GM21576 (cell line): ENCODE results near the gene KLRG1.

Experiments used
- ATAC-seq: cut with Tn5 transposase; IDR thresholded peaks from one replicate; pipeline ENCODE4 v1.9.1; 2021; ENCODE audit warnings: mild to moderate bottlenecking, moderate library complexity; ENCODE audit not compliant: unreplicated experiment

Gene KLRG1

DNA sequence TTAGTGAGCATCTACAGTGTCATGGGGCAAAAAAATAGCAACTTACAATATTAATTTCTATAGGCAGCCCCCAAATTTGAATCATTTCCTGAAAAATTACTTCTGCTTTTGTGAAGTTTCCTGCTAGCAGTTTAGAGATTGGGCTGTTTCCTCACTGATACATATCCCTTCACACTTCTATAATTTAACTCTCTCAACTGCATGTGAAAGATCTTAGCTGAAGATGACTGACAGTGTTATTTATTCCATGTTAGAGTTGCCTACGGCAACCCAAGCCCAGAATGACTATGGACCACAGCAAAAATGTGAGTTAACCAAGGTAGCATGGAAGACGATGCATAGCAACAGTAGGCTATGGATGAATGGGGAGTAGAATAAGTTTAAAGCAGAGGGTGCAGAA, at the start of gene KLRG1:
KLRG1 (plus strand) TSS at position 134 of the 400 bp plus-strand sequence; CDS start at position 224, 90 bp downstream.
- ATAC-seq: no peak

DNA sequence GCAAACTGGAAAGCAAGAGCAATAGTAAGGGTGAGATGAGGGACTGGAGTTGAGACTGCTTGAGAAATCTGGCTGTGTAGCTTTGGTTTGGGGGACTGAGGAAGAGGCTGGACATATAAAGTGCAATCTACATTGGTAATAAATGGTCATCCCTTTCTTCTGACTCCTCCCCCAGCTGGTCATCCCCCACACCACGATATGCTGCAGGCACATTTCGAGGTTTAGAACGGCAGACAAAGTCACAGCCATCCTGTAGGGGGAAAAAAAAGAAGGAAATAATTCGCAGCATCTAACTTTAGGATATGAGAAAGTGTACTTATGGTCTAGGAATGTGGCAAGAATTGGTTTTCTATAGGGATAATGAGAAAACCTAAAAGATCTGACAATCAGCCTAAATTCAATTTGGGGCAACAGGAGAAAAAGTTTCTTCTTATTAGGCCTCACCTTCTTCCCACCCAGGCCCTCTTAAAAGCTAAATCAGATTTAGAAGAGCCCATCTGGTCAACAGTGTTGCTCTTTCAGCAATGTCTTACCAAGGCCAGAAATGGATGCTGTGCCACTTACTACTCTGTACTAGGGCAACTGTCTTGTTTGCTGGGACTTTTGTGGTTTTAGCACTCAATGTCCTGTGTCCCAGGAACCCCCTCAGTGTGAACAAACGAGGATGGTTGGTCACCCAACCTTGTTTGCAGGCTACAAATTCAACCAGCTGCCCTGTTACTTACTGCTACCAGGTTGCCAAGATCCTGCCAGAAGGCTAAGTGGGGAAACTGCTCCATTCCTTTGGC, 47.5 kb upstream of the KLRG1 start:
- ATAC-seq: no peak

DNA sequence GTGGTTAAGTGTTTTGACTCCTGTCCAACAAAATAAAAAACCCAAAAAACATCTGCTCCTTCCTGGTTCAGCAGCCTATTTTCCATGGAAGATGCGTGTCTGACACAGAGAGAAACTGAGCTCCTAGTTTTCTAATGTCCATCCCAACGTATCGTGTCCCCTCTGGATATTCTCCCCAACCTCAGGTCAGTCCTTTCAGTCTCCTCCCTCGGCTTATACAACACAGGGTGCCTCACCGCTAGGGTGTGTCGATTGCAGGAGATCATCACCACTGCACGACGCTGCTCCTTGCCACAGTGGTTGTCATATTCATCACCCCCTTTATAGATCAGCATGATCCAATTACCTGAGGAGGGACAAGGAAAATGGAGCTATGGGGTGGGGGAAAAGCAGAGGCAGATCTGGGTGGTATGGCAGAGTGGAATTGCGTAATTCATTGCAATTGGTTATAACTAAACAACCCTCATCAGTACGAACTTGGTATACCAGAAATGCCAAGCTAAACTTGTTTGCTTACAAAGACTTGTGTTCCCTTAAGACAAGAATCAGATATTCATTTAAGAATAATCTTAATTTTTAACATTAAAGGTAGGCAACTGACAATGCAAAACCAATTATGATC, 45.7 kb upstream of the KLRG1 start:
- ATAC-seq: no peak

DNA sequence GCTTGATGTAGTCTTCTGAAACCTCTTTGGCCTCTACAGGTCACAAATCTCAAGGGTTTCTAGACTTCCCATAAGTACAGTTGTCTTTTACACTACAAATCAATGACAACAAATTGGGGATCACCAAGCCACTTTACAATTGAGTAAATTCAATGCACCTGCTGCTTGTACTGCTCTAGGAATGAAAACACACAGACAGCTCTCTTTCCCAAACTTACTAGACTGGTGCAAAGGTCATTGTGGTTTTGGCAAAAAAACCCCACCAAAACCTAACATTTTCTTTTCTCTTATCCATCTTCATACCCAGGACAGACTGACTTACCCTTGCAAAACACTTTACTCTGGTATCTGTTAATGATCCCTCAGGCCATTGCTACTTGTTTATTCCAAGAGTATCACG, 42.6 kb upstream of the KLRG1 start:
- ATAC-seq: no peak

DNA sequence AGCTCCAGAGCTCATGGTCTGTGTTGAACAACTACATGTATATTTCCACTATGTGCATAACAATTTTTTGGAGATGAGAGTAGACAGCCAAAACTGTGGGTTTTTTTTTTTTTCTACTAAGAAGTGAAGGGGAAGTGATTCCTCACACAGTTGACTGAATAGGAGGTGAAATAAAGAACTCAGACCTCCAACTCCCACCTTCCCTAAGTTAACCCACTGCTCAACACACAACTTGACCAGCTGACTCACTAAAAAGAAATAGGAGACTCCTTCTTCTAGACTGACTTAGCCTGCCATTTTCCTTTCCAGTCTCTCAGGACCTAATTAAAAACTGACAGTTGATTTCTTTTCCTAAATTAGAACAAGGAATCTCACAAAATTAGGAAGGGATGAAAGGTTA, 41.6 kb upstream of the KLRG1 start:
- no peak for ATAC-seq

DNA sequence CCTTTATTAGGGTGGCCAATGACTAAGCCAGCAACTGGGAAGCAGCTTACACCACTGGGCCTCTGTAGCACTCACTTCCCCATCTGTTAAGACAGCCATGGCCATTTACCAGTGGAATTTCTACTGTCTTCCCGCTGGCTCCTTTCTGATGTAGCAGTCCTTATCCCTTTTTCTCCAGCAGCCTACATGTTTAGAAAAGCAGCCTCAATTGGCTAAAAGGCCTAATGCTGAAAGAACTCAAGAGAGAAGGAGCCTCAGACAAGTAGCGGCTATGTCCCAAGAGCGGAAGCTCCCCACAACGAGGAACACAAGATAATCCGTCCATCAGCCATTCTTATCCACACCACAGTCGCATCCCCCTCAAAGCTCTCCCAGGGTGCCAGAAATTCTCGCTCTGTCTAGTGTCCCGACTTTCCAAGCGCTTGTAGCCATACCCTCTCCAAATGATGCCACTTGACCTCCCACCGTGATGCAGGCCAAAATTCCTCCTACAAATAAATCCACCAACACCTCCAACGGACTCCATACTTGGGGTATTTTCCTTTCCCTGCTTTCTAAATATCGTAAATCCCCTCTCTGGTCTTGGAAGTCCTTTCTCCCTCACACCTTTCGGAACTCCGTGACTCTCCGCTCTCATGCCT, 40.5 kb upstream of the KLRG1 start:
- ATAC-seq: no peak

DNA sequence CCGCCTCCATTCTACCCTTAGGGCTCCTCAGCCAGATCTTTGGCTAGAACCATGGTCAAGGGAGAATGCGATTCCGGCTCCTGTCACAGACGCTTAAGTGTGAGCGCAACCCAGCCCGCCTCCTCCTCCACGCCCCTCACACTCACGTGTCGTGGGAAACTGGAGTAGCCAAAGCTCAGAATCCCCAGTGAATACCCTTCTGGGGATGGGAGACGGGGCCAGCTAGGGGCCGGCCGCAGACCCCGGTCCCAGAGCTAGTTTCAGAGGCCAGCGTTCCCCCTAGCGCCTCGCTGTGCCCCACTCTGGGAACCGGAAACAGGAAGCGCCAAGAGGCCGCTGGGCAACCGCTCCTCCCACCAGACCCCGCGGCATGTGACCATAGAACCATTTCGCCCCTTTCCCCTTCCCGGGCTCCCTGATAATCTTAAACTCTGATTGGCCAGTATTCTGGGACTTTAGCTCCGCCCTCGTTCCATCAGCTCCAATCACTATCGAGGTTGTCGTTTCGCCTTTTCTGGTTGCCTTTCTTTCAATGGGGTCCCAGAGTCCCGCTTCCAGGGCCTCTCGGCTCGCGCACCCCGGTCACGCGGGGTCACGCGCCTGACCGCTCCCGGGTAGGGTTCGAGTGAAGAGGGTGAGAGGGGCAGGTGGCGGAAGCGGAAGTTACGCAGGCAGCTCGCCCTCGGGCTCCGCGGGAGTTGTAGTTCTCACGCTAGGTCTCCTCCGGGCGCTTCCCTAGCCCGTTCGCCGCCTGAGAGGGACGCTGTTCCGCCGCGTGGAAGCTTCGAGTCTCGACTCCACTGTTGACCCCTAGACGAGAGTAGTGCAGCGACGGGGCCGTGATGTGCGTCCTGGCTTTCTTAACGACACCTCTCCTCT, 39.8 kb upstream of the KLRG1 start, which contains the start of gene M6PR:
M6PR (minus strand) TSS at position 304 of the 879 bp plus-strand sequence. CDS start 3,241 bp downstream, outside the sequence.
- peak; percentile 81 for ATAC-seq

DNA sequence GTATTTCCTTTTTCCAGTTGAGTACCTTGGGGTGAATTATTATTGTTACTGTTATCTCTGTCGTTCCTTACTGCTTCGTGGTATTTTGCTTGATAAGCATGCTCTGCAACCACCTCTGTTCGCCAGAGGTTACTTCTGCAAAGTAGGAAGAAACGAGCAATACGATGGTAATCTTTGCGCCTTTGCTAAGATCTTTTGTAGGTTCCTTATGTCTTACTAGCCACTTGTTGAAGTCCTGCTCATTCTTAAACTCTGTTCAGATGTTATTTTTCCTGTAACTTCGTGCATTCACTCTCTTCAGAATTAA, 39.2 kb upstream of the KLRG1 start:
- ATAC-seq: peak; percentile 16

DNA sequence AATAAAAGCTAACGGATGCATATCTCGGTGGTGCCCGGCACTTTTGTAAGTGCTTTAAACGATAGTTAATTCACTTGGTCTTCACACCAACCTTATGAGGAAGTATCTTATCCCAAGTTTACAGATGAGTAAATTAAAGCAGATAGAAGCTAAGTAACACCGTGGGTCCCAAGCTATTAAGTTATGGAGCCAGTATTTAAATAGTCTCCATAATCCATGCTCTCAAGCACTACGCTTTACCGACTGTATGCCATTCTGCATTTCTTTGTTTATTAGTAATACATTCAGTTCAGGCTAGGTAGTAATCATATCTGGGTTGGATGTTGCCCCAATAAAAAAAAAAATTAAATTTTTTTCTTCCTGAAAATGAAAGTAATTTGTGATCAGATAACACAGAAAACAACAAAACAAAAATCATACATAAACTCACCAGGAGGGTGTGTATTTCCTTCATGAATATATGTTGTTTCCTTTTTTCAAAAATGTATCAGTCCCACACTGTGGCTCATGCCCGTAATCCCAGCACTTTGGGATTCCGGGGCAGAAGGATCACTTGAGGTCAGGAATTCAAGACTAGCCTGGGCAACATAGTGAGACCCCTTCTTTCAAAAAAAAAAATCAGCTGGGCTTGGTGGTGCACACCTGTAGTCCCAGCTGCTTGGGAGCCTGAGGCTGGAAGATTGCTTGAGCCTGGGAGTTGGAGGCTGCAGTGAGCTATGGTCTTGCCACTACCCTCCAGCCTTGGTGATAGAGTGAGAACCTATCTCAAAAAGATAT, 38.5 kb upstream of the KLRG1 start:
- no peak for ATAC-seq

DNA sequence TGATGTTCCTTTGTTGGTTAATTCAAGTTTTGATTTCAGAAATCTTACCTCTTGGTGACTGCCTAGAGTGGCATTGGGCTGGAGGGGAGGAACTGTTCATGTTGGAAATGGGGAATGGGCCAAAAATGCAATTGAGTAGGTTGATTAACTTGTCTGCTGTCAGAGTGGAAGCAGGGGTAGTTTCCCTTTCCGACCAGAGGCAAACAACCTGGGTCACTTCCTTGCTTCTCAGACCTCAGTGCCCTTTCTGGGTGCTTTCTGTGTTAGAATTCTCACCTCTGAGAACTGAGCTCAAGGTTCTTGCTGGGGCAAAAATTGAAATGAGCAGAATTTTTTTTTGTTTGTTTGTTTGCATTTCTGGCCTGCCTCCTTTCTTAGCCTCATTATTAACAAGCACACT, 37.6 kb upstream of the KLRG1 start:
- ATAC-seq: no peak

DNA sequence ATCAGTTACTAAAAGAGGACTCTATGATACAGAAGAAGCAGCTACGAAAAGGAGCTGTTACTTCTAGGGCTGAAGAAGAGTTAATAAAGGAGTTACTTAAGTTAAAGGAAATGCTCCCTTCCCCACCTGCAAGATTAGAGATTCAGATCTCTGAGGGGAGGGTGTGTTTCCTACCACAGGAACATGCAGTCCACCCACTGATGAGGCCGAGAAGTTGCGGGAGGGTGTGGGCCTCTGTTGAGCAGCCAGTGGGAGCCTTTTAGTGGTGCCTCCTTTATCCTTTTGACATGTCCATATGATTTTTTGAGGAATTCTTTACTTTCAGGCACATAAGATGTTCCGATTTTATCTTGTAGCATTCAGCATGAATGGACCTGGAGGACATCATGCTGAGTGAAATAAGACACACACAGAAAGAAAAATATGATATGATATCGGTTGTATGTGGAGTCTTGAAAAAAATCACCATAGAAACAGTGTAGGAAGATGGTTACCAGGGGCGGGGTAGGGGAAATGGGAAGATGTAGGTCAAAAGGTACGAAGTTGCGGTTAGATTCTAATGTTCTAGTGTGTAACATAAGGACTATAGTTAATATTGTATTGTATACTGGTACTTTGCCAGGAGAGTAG, 35.5 kb upstream of the KLRG1 start:
- ATAC-seq: no peak

DNA sequence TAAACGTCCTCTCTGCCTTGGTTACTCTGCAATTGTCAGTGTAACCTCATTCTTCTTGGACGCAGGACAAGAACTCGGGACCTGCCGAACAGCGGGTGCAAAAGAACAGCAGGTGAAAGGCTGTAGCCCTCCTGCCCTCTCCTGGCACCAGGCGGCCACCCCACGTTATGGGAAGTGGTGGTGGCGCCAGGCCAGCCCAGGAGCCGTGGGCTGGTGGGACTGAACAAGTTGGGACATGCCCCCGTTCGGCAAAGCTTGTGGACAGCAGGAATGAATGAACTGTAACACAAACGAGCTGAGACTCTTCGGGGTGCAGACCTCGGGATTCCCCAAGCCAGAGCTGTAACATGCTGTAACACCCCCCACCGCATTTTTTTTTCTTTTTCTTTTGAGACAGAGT, 33.3 kb upstream of the KLRG1 start:
- ATAC-seq: no peak

DNA sequence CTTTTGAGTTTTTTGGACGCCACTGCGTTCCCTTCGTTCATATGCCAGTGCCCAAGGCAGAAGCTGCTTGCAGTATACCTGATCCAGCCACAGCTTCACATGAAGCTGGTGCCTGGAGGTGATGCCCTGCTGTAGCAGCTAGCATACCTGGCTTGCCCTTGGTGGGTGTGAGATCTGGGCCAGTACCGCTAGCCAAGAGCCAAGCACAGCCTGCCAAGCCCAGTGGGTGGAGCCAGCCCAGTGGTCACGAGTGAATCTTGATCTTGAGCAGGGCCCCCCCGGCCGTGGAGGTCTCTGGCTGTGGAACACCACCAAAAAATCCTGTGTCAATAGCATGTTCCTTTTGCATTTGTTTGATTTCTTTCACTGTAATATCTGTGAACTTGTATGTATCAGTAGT, 32.6 kb upstream of the KLRG1 start:
- ATAC-seq: no peak

DNA sequence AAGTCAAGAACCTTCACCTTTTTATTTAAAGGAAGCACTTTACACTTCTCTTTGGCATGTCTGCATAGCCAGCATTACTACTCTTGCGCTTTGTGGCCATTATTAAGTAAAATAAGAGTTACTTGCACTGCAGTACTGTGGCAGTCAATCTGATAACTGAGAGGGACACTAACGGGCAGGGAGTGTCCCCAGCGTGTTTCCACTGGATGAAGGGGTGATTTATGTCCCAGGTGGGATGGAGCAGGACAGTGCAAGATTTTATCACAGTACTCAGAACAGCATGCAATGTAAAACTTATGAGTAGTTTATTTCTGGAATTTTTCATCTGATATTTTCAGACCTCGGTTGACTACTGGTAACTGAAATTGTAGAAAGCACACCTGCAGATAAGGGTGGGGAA, 31.8 kb upstream of the KLRG1 start:
- no peak for ATAC-seq

DNA sequence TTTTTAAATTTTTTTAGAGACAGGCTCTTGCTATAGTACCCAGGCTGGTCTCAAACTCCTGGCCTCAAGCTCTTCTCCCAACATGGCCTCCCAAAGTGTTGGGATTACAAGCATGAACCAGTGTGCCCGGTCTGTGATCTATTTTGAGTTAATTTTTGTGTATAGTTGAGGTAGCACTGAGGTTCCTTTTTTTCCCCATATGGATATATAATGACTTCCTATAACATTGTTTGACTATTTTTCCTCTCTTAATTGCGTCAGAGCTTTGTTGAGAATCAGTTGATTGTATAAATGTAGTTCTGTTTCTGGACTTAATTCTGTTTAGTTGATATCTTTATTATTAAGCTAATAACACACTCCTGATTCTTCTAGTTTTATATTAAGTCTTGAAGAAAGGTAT, 31.3 kb upstream of the KLRG1 start:
- no peak for ATAC-seq

DNA sequence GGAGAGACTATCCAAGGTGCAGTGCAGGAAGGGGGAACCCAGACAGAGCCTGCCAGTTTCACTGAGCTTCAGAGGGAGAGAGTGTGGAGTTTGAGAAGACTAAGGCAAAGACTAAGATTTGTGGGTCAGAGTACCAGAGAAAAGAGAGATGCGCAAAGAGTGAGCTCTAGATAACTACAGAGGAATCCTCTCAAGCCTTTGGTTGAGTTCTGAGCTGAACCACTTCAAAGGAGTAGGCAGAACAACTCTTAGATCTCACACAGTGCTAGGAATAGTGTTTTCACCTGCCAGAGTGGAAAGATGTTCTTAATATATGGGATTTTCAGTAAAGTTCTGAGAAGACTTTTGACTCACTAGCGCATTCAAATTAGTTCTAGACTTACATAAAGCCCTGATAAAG, 29.2 kb upstream of the KLRG1 start:
- no peak for ATAC-seq

DNA sequence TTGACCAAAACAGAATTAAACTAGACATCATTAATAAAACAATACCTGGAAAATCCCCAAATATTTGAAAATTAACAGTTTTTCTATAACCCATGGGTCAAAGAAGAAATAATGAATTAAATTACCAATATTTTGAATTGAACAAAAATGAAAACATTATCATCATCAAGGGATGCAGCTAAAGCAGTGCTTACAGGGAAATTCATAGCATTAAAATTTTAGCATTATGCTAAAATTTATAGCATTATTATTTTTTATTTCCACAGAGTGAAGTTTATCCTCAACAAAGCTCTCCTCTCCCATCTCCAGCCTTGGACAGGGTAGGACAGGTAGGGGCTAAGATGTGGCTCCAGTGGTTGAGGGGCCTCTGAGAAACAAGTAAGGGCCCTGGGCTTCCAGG, 20.6 kb upstream of the KLRG1 start:
- no peak for ATAC-seq

DNA sequence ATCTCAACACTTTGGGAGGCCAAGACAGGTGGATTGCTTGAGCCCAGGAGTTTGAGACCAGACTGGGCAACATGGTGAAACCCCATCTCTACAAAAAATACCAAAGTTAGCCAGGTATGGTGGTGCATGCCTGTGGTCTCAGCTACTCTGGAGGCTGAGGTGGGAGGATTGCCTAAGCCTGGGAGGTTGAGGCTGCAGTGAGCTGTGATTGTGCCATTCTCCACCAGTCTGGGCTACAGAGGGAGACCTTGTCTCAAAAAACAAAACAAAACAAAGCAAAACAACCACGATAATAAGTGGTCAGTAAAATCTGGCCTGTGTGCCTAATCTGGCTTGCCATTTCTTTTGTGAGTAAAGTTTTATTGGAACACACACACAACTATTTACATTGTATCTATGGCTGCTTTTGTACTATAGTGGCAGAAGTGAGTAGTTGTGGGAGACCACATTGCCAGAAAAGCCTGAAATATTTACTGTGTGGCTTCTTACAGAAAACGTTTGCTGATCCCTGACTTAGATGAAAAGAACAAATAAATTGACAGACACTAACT, 19.4 kb upstream of the KLRG1 start:
- ATAC-seq: no peak

DNA sequence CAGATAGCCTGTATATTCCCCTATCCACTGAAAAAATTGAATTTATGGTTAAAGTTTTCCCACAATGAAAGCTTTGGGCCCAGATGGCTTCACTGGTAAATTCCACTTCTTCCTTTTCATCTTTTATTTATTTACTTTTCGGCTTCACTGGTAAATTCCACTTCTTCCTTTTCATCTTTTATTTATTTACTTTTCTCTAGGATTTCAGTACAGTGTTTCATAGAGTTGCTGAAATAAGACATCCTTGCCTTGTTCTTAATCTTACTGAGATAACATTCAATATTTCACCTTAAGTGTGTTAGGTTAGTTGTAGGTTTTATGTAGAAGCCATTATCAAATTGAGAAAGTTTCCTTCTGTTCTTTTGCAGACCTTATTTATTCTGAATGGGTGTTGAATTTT, 18.9 kb upstream of the KLRG1 start:
- no peak for ATAC-seq

DNA sequence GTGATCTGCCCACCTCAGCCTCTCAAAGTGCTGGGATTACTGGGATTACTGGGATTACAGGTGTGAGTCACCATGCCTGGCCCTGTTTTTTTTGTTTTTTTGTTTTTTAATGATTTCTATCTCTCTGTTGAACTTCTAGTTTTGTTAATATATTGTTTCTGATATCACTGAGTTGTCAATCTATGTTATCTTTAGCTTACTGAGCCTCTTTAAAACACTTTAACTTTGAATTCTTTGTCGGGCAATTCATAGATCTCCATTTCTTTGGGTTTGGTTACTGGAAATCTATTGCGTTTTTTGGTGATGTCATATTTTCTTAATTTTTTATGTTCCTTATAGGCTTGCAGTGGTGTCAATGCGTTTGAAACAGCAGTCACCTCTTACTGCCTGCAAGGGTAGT, 9.2 kb upstream of the KLRG1 start:
- ATAC-seq: no peak
